Neural progenitor cell (in vitro differentiated cells): ENCODE results near the gene EFNA3.

Experiments used
- EZH2 ChIP-seq: fragments of 200-600 bp; sonication (generic); IDR thresholded peaks from 2 replicates; pipeline ENCODE4 v1.6.1; 2017; ENCODE audit warnings: antibody characterized with exemption, mild to moderate bottlenecking, moderate library complexity
- EZH2phosphoT487 ChIP-seq: fragments of 200-600 bp; sonication (generic); IDR thresholded peaks from 2 replicates; pipeline ENCODE4 v1.6.1; 2017; ENCODE audit warnings: antibody characterized with exemption
- TF ChIP-seq, protein P1 (sequence below): fragments of 200-600 bp; sonication (generic); IDR thresholded peaks from 2 replicates; pipeline ENCODE4 v1.5.1; 2017; ENCODE audit warnings: antibody characterized with exemption, mild to moderate bottlenecking

GRCh38 chr1:155135415-155136028, 56.9 kb downstream of the EFNA3 start, which contains the start of gene SLC50A1:
- TF ChIP-seq, protein P1, sequence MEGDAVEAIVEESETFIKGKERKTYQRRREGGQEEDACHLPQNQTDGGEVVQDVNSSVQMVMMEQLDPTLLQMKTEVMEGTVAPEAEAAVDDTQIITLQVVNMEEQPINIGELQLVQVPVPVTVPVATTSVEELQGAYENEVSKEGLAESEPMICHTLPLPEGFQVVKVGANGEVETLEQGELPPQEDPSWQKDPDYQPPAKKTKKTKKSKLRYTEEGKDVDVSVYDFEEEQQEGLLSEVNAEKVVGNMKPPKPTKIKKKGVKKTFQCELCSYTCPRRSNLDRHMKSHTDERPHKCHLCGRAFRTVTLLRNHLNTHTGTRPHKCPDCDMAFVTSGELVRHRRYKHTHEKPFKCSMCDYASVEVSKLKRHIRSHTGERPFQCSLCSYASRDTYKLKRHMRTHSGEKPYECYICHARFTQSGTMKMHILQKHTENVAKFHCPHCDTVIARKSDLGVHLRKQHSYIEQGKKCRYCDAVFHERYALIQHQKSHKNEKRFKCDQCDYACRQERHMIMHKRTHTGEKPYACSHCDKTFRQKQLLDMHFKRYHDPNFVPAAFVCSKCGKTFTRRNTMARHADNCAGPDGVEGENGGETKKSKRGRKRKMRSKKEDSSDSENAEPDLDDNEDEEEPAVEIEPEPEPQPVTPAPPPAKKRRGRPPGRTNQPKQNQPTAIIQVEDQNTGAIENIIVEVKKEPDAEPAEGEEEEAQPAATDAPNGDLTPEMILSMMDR: peak; percentile 19
- TF ChIP-seq EZH2 (no peak), EZH2phosphoT487 (no peak)
